HepG2 (cell line): ENCODE data around the gene CASKIN2. TPM values are rescaled to one million over a fixed set of nuclear protein-coding genes. Genes with fewer than 3 reads are reported as not detected.

ENCODE experiments used
- CEBPZ ChIP-seq: IDR thresholded peaks from 2 replicates; pipeline ENCODE4 v1.6.1; 2012; ENCODE audit warnings: low read length, improper control_type of control experiment
- FOXM1 ChIP-seq: sonication (generic); formaldehyde crosslinking; IDR thresholded peaks from 2 replicates; pipeline ENCODE4 v1.5.0; 2020; ENCODE audit warnings: missing genetic modification reagents
- FOXO1 ChIP-seq: sonication (generic); formaldehyde crosslinking; IDR thresholded peaks from 2 replicates; pipeline ENCODE4 v1.4.0; 2020; ENCODE audit warnings: missing genetic modification reagents
- ISX ChIP-seq: sonication (generic); formaldehyde crosslinking; conservative IDR thresholded peaks from 2 replicates; pipeline ENCODE4 v1.5.0; 2020; ENCODE audit warnings: missing genetic modification reagents
- MXD1 ChIP-seq: sonication (generic); formaldehyde crosslinking; IDR thresholded peaks from 2 replicates; pipeline ENCODE4 v1.4.0; 2020; ENCODE audit warnings: mild to moderate bottlenecking, missing genetic modification reagents
- NCOR1 ChIP-seq: fragments of 200-600 bp; sonication (generic); IDR thresholded peaks from 2 replicates; pipeline ENCODE4 v1.7.0; 2017; ENCODE audit warnings: antibody characterized with exemption, low read length, borderline replicate concordance
- NR2F2 ChIP-seq: IDR thresholded peaks from 2 replicates; pipeline ENCODE4 v1.6.1; 2012; ENCODE audit warnings: low read depth, inconsistent platforms, borderline replicate concordance
- ZKSCAN8 ChIP-seq: IDR thresholded peaks from 2 replicates; pipeline ENCODE4 v1.6.1; 2016; ENCODE audit warnings: borderline replicate concordance, missing genetic modification reagents, missing compliant biosample characterization
- ZNF138 ChIP-seq: sonication (generic); formaldehyde crosslinking; IDR thresholded peaks from 2 replicates; pipeline ENCODE4 v1.5.0; 2020; ENCODE audit warnings: mild to moderate bottlenecking, low read depth, missing genetic modification reagents
- ZNF740 ChIP-seq: sonication (generic); formaldehyde crosslinking; IDR thresholded peaks from 2 replicates; pipeline ENCODE4 v1.4.0; 2020; ENCODE audit warnings: missing genetic modification reagents
- ZNF773 ChIP-seq: sonication (generic); formaldehyde crosslinking; IDR thresholded peaks from 2 replicates; pipeline ENCODE4 v1.4.0; 2020; ENCODE audit warnings: missing genetic modification reagents, borderline replicate concordance
- ZNF792 ChIP-seq: IDR thresholded peaks from 2 replicates; pipeline ENCODE4 v1.6.1; 2016
- ZNF841 ChIP-seq: sonication (generic); formaldehyde crosslinking; IDR thresholded peaks from 2 replicates; pipeline ENCODE4 v1.8.1; 2023; ENCODE audit warnings: missing genetic modification reagents, borderline replicate concordance
- polyA plus RNA-seq, 8 experiments: library from polyadenylated mRNA; depleted of rRNA in 3 of 8; stranded (reverse) in 7 of 8; unstranded in 1 of 8; fragments of >200 nt; fragmentation: Illumina TruSeq in 4 of 8; extraction: Trizol in 4 of 8; gene quantifications; 2 replicates each; pipeline versions ENCODE4 v1.2.1 to v1.2.3, GENCODE V29; 2011 to 2016; ENCODE audit warnings: low read depth in 4 of 8, missing spikeins in 1 of 8, mixed read lengths in 1 of 8; ENCODE audit not compliant: insufficient read depth in 1 of 8
- total RNA-seq, 5 experiments: library from RNA; depleted of rRNA; stranded (reverse); fragments of >200 nt; fragmentation: Illumina TruSeq; extraction: Trizol; gene quantifications; 2 replicates each; pipeline ENCODE4 v1.2.3, GENCODE V29; 2016; ENCODE audit warnings: low read depth in 1 of 5
- TF ChIP-seq, protein P1 (sequence below): sonication (generic); formaldehyde crosslinking; IDR thresholded peaks from 2 replicates; pipeline ENCODE4 v1.8.0; 2022; ENCODE audit warnings: missing genetic modification reagents, mild to moderate bottlenecking, inconsistent platforms, borderline replicate concordance
- TF ChIP-seq, protein P2 (sequence below): sonication (generic); formaldehyde crosslinking; IDR thresholded peaks from 2 replicates; pipeline ENCODE4 v1.8.0; 2022; ENCODE audit warnings: missing genetic modification reagents, mild to moderate bottlenecking, borderline replicate concordance
- TF ChIP-seq, protein P3 (sequence below): sonication (generic); formaldehyde crosslinking; IDR thresholded peaks from 2 replicates; pipeline ENCODE4 v1.5.1; 2020; ENCODE audit warnings: missing genetic modification reagents, mild to moderate bottlenecking, borderline replicate concordance
- TF ChIP-seq, protein P4 (sequence below): sonication (generic); formaldehyde crosslinking; IDR thresholded peaks from 2 replicates; pipeline ENCODE4 v1.5.1; 2020; ENCODE audit warnings: mild to moderate bottlenecking, moderate library complexity, missing genetic modification reagents

CASKIN2 gene
- total and polyA plus RNA-seq, 2 of the 13 experiments (the other 11 are each of a cell fraction or from before 2014, with no cell fraction given): 5.2 to 7.8 TPM

DNA sequence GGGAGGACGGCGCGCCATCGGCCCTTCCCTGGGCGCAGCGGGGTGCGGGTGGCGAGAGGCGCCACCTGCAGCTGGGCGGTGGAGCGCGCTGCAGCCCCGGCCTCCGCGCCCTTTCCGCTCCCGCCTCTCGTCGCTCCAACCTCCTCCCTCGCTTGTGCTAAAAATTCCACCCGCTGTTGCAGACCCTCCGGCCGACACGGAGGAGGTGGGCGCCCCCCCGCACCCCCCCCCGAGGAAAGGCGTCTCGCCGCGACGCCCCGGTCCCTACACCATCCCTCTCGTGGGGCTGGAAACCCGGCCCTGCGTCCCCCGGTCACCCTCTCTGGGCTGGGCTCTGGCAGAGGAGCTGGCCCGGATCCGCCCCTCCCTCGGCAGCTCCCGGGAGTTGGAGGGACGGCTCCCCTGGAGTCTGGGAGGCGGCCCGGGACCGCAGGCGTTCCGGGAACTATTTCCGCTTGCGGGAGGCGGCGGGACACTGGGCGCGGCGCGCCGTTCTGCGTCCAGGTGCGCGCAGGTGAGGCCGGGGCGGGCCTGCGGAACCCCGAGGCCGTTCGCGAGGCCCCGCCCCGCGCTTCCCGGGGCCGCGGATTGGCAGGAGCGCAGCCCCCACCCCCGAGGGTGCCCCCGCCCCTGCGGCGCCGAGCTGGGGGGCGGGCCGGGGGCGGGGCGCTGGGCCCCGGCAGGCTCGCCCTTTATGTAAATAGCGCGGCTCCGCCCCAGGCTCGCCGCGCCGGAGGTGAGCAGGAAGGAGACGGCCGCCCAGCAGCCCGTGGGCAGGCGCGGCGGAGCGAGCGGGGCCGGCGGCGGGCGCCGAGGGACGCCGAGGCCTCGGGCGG, 9.9 kb upstream of the CASKIN2 start, which contains the start of gene LLGL2 (continued):
- peak; percentile 49; the same call in 1 of the 2 replicates for TF ChIP-seq ZKSCAN8 (CRISPR knock-in tag)
- TF ChIP-seq, protein P1, sequence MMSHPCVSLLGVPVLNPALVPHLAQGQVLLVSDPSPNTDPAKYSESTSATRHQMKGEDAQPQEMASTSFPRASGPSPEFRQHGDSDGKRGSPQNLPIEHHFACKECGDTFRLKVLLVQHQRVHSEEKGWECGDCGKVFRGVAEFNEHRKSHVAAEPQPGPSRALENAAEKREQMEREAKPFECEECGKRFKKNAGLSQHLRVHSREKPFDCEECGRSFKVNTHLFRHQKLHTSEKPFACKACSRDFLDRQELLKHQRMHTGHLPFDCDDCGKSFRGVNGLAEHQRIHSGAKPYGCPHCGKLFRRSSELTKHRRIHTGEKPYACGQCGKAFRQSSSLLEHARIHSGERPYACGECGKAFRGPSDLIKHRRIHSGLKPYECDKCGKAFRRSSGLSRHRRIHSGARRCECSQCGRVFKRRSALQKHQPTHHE (CRISPR knock-in tag): peak; percentile 79; the same call in 1 of the 2 replicates
- no peak for TF ChIP-seq CEBPZ
- TF ChIP-seq, protein P2, sequence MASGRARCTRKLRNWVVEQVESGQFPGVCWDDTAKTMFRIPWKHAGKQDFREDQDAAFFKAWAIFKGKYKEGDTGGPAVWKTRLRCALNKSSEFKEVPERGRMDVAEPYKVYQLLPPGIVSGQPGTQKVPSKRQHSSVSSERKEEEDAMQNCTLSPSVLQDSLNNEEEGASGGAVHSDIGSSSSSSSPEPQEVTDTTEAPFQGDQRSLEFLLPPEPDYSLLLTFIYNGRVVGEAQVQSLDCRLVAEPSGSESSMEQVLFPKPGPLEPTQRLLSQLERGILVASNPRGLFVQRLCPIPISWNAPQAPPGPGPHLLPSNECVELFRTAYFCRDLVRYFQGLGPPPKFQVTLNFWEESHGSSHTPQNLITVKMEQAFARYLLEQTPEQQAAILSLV: peak; percentile 82; the same call in 1 of the 2 replicates
- TF ChIP-seq FOXM1 (CRISPR knock-in tag): no peak
- TF ChIP-seq FOXO1 (CRISPR knock-in tag): no peak
- TF ChIP-seq MXD1 (CRISPR knock-in tag): peak; percentile 65; the same call in 1 of the 2 replicates
- no peak; the same call in 1 of the 2 replicates for TF ChIP-seq ZNF740 (CRISPR knock-in tag)
- no peak for TF ChIP-seq ZNF773 (CRISPR knock-in tag)
- TF ChIP-seq NCOR1: no peak
- TF ChIP-seq ZNF841 (CRISPR knock-in tag): no peak
- 0 out of 2 replicates have a peak, but pooled peaks have one; percentile 11 for TF ChIP-seq ISX (CRISPR knock-in tag)
- TF ChIP-seq ZNF138 (CRISPR knock-in tag): no peak
- TF ChIP-seq, protein P3, sequence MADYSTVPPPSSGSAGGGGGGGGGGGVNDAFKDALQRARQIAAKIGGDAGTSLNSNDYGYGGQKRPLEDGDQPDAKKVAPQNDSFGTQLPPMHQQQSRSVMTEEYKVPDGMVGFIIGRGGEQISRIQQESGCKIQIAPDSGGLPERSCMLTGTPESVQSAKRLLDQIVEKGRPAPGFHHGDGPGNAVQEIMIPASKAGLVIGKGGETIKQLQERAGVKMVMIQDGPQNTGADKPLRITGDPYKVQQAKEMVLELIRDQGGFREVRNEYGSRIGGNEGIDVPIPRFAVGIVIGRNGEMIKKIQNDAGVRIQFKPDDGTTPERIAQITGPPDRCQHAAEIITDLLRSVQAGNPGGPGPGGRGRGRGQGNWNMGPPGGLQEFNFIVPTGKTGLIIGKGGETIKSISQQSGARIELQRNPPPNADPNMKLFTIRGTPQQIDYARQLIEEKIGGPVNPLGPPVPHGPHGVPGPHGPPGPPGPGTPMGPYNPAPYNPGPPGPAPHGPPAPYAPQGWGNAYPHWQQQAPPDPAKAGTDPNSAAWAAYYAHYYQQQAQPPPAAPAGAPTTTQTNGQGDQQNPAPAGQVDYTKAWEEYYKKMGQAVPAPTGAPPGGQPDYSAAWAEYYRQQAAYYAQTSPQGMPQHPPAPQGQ (CRISPR knock-in tag): no peak
- TF ChIP-seq ZNF792 (CRISPR knock-in tag): peak; percentile 83
- TF ChIP-seq NR2F2: peak; percentile 14; the same call in 1 of the 2 replicates
- TF ChIP-seq, protein P4, sequence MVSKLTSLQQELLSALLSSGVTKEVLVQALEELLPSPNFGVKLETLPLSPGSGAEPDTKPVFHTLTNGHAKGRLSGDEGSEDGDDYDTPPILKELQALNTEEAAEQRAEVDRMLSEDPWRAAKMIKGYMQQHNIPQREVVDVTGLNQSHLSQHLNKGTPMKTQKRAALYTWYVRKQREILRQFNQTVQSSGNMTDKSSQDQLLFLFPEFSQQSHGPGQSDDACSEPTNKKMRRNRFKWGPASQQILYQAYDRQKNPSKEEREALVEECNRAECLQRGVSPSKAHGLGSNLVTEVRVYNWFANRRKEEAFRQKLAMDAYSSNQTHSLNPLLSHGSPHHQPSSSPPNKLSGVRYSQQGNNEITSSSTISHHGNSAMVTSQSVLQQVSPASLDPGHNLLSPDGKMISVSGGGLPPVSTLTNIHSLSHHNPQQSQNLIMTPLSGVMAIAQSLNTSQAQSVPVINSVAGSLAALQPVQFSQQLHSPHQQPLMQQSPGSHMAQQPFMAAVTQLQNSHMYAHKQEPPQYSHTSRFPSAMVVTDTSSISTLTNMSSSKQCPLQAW (CRISPR knock-in tag): peak; percentile 86
